RCC 7860 (cell line): ENCODE data around the gene RNU1-3.
"Not testable (repeated sequence)": the region's sequence is repeated elsewhere in the genome, so short reads cannot be mapped to it uniquely, and the experiment has no call there.

Source experiments
- DNase-seq: peaks from one replicate; pipeline ENCODE4 v3.0.0-alpha.2; 2015; ENCODE audit warnings: low spot score
- FAIRE-seq: peaks from 2 replicates; lab custom pipeline; 2012; peaks lifted over from hg19 to GRCh38; lab: Jason Lieb, UNC

The RNU1-3 gene

DNA sequence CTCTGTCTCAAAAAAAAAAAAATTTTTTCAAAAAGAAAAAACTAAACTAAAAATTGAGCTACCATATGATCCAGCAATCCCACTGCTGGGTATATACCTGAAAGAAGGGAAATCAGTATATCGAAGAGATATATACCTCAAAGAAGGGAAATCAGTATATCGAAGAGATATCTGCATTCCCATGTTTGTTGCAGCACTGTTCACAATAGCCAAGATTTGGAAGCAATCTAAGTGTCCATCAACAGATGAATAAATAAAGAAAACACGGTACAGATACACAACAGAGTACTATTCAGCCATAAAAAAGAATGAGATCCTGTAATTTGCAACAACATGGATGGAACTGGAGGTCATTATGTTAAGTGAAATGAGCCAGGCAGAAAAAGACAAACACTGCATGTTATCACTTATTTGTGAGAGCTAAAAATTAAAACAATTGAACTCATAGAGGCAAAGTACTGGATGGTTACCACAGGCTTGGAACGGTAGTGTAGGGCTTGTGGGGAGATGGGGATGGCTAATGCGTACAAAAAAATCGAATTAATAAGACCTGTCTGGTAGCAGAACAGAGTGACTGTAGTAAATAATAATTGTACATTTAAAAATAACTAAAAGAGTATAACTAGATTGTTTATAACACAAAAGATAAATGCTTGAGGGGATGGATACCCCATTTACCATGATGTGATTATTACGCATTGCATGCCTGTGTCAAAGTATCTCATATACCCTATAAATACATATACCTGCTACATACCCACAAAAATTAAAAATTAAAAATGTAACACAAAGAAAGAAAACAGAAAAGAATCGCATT, 25.4 kb downstream of the RNU1-3 start:
- DNase-seq, FAIRE-seq: not testable (repeated sequence)

GRCh38 chr1:16639091-16640031, 27.4 kb downstream of the RNU1-3 start:
- FAIRE-seq, DNase-seq: not testable (repeated sequence)

GRCh38 chr1:16637941-16638778, 28.6 kb downstream of the RNU1-3 start:
- not testable (repeated sequence) for FAIRE-seq, DNase-seq

- FAIRE-seq, DNase-seq: not testable (repeated sequence)
Measured at GRCh38 chr1:16636551-16637195, 30.1 kb downstream of the RNU1-3 start.

- not testable (repeated sequence) for DNase-seq, FAIRE-seq
Measured at GRCh38 chr1:16635959-16636358, 30.8 kb downstream of the RNU1-3 start.

DNA sequence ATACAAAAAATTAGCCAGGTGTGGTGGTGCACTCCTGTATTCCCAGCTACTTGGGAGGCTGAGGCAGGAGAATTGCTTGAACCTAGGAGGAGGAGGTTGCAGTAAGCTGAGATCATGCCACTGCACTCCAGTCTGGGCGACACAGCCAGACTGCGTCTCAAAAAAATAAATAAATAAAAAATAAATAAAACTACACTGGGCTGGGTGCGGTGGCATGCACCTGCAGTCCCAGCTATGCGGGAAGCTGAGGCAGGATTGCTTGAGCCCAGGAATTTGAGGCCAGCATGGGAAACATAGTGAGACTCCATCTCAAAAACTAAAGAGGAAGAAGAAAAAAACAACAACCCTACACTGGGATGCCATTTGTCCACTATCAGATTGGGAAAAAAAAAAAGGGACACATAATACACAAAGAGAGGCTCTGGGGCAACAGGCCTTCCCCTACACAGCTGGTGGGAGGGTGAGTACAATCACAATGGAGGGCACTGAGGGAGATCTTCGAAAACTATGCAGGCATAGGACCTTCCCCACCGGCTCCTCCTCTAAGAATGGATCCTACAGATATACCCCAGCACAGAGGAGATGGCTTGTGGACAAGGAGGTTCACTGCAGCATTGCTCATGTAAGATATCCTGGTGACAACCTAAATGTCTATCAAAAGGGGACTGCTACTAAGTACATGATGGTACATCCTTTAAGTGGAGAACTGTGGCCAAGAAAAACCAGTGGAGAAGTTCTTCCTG, 33.0 kb downstream of the RNU1-3 start:
- DNase-seq, result not testable (repeated sequence)

DNA sequence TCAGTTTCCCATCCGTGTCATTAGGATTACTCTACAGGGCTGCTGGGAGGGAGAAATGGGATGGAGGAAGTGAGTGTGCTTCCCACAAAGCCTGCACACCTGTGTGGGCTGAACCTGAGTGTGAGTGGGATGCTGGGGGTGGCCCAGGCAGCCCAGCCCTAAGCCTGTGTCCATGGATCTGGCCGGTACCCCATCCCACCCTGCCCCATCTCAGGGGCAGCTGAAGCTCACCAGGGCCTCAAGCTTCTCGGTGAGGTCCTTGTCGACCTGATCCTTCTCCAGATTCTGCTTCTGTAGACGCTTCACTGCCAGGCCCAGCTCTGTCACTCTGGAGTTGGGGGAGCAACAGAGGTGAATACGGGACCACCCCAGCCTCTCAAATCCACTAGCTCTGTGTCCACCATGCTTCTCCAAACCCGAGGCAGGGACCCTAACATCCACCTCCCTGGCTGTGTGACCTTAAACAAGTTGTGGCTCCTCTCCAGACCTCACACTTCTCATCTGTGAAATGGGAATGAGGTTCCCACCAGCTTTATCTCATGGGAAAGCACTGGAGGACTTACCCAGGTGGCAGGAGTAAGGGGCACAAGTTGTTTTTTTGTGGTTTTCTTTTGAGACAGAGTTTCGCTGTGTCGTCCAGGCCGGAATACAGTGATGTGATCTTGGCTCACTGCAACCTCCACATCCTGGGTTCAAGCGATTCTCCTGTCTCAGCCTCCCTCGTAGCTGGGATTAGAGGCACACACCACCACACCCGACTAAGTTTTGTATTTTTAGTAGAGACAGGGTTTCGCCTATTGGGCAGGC, 34.5 kb downstream of the RNU1-3 start:
- not testable (repeated sequence) for FAIRE-seq, DNase-seq

More for the DNA sequence above, 33.0 kb downstream of the RNU1-3 start:
- not testable (repeated sequence) for FAIRE-seq

- DNase-seq, result no peak
Measured at GRCh38 chr1:16631248-16632043, 35.3 kb downstream of the RNU1-3 start.

DNA sequence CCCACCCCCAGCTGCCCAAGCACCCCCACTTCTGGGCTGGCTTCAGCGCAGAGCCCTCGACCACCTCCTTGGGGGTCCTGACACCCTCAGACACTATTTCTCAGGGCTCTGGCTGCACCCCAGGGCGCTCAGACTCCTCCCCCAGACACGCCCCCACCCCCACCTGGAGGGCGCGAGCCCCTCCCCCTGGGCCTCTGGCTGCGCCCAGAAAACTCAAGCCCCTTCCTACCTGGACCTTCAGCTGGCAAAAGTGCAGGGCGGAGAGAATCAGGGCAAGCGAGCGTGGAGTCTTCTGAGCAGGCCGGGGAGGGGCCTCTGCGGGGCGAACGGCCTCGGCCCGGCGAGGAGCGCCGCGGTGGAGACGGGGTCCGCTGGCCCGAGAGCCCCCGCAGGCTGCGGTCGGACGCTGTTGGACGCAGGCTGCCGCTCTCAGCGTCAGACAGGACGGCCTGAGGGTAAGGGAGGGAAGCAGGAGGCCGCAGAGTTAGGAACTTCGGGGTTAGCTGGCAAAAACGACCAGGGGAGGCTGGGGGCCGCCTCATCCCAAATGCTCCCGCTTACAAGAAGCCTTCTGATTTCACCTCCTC, 36.0 kb downstream of the RNU1-3 start:
- FAIRE-seq, result no peak
- no peak for DNase-seq

More at GRCh38 chr1:16631248-16632043, 35.3 kb downstream of the RNU1-3 start:
- no peak for FAIRE-seq

GRCh38 chr1:16629916-16630530, 36.7 kb downstream of the RNU1-3 start:
- DNase-seq, FAIRE-seq: not testable (repeated sequence)

GRCh38 chr1:16628361-16629111, 38.2 kb downstream of the RNU1-3 start:
- no peak for FAIRE-seq
- no peak for DNase-seq

GRCh38 chr1:16626409-16626983, 40.3 kb downstream of the RNU1-3 start:
- DNase-seq, FAIRE-seq: not testable (repeated sequence)

DNA sequence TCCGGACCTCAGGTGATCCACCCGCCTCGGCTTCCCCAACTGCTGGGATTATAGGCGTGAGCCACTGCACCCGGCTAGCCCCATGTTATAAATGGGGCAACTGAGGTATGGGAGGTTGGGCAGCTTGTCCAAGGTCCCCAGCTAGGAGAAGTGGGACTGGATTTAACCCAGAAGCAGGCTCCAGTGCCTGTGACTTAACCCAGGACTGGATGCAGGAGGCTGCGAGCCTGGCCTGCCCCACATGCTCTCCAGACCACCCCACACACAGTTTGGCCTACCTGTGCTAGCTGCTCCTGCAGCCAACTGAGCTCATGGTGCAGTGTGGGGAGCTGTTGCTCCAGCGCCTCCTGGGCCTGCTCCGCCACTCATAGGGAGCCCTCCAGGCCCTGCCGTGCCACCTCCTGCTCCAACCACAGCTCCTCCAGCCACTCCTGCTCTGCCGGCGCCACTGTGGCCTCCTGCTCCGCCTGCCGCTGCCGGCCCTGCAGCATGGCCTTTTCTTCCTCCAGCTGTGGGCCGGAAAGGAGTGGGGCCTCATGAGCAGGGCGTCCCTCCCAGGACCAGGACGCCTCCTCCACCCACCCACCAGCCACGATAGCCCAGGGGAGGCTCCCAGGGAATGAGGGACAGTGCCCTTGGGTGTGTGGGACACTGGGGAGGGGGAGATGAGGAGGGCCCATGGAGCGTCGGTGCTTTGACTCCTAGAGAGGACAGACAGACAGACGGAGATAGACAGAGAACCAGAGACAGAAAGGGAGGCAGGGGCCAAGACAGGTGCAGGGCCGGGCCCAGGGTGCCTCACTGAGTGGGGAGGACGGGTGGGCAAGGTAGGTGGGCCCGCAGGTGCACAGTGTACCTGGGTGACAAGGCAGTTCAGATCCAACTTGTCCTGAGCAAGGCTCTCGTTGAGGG, 41.0 kb downstream of the RNU1-3 start:
- no peak for DNase-seq
- FAIRE-seq, result no peak
